Heart left ventricle (tissue), 16 donors: ENCODE results near the gene ANGPTL2. TPM values are rescaled to one million over a fixed set of nuclear protein-coding genes. Genes with fewer than 3 reads are reported as not detected.
A peak's percentile ranks its signal among the peaks of the same experiment; 100 is the strongest.

Experiments
- ATAC-seq, 4 donors: fragments of 200-7000 bp; cut with Tn5 transposase; one replicate each; pipeline ENCODE4 v1.9.1; 2020 to 2022; ENCODE audit warnings: moderate library complexity in 4 of 4, mild to moderate bottlenecking in 3 of 4, moderate number of reproducible peaks in 1 of 4
- DNase-seq, 5 donors: peaks; one replicate each; pipeline ENCODE4 v3.0.0-alpha.2; 2020
- H3K27ac ChIP-seq, 12 donors: fragments of 200-600 bp; sonication (generic) in 4 of 12; one replicate each; pipeline versions ENCODE4 v1.5.0 to v1.8.0; 2016 to 2022; ENCODE audit warnings: mild to moderate bottlenecking in 2 of 12
- H3K27me3 ChIP-seq, 9 donors: fragments of 200-600 bp; sonication (generic) in 2 of 9; one replicate each; pipeline versions ENCODE4 v1.5.1 to v1.8.0; 2016 to 2022; ENCODE audit warnings: mild to moderate bottlenecking in 3 of 9
- H3K36me3 ChIP-seq, 9 donors: fragments of 200-600 bp; sonication (generic) in 2 of 9; one replicate each; pipeline versions ENCODE4 v1.5.0 to v1.8.0; 2018 to 2022; ENCODE audit warnings: mild to moderate bottlenecking in 2 of 9
- H3K4me1 ChIP-seq, 12 donors: fragments of 200-600 bp; sonication (generic) in 4 of 12; one replicate each; pipeline versions ENCODE4 v1.5.0 to v1.8.0; 2016 to 2022; ENCODE audit warnings: mild to moderate bottlenecking in 3 of 12
- H3K4me3 ChIP-seq, 12 donors: fragments of 200-600 bp; sonication (generic) in 4 of 12; one replicate each; pipeline versions ENCODE4 v1.5.0 to v1.8.0; 2017 to 2022; ENCODE audit warnings: mild to moderate bottlenecking in 9 of 12, moderate library complexity in 4 of 12
- H3K9me3 ChIP-seq, 12 donors: fragments of 200-600 bp; sonication (generic) in 4 of 12; one replicate each; pipeline versions ENCODE4 v1.5.0 to v1.8.0; 2016 to 2022; ENCODE audit warnings: mild to moderate bottlenecking in 1 of 12
- POLR2A ChIP-seq, 2 donors: fragments of 450-650 bp; IDR thresholded peaks; one replicate each; pipeline ENCODE4 v1.6.1; 2017; ENCODE audit warnings: antibody characterized with exemption in 2 of 2, mild to moderate bottlenecking in 2 of 2, moderate library complexity in 2 of 2
- WGBS, 4 donors: extraction: QIAGEN DNeasy Blood & Tissue Kit in 2 of 4; methylation state at CpG; one replicate each; pipeline versions ENCODE4 v1.1.5 to v1.1.7; 2013 to 2018; 5-methylcytosine and 5-hydroxymethylcytosine counted together
- intact Hi-C, 10 donors: fragments of 100-400 bp; cut with DNase I; formaldehyde crosslinking; loops; one replicate each; pipeline versions ENCODE4 v1.11.1 to v1.14.2; 2022
- polyA plus RNA-seq, 2 donors: library from polyadenylated mRNA; stranded (reverse); fragments of 200-250 nt; gene quantifications; one replicate each; pipeline ENCODE4 v1.2.3, GENCODE V29; 2013
- total RNA-seq, 9 donors: library from RNA; depleted of rRNA in 2 of 9; stranded (reverse); fragments of >200 nt in 2 of 9; fragmentation: NEBNext Ultra II Directional in 3 of 9; extraction: Animal tissue kit (Norgen Biotek cat#: 25700) in 3 of 9; gene quantifications; one replicate each; pipeline versions ENCODE4 v1.1.0 to v1.2.4, GENCODE V29; 2016 to 2023
- TF ChIP-seq, protein P1 (sequence below), 12 donors: fragments of 200-600 bp; sonication (generic) in 4 of 12; IDR thresholded peaks; one replicate each; pipeline versions ENCODE4 v1.5.0 to v1.8.0; 2018 to 2022; ENCODE audit warnings: antibody characterized with exemption in 12 of 12, mild to moderate bottlenecking in 5 of 12
- donor health status: ischemic (EF 13 %, LVEDD 7.1; RV severe dilation, severe dysfunction).
- donor health status: healthy with polysubstance abuse.
- donor health status: DM: no; HTN: yes; CAD: no.
- donor health status: DM: no; HTN: no; CAD: no.
- donor health status: ischemic (EF 25% LVEDD 6.9; RV normal size, moderate dysfunction).
- donor health status: ischemic (EF 25% LVEDD 5.7; RV mildly dilated, moderate dysfunction).
- donor health status: healthy.
- donor health status: DM: yes; HTN: yes; CAD: no.
- donor health status: ischemic (EF 35%, LVEDD 5.7; RV mildly dilated, moderate dysfunction).
- donor health status: nonischemic (EF 11% LVEDD 7.7; RV severe dilation, severe dysfunction).
- donor health status: DM: yes; HTN: yes; CAD: no.
- donor health status: PGD.
- donor health status: ischemic (EF 29% LVEDD 5.4; RV normal size, mild dysfunction).
- donor health status: nonischemic (EF 23%, LVEDD 6.1; RV moderate dilation, normal function).

Gene ANGPTL2
- total and polyA plus RNA-seq, 11 donors = 17.0 to 92.5 (median 45.8) TPM

DNA sequence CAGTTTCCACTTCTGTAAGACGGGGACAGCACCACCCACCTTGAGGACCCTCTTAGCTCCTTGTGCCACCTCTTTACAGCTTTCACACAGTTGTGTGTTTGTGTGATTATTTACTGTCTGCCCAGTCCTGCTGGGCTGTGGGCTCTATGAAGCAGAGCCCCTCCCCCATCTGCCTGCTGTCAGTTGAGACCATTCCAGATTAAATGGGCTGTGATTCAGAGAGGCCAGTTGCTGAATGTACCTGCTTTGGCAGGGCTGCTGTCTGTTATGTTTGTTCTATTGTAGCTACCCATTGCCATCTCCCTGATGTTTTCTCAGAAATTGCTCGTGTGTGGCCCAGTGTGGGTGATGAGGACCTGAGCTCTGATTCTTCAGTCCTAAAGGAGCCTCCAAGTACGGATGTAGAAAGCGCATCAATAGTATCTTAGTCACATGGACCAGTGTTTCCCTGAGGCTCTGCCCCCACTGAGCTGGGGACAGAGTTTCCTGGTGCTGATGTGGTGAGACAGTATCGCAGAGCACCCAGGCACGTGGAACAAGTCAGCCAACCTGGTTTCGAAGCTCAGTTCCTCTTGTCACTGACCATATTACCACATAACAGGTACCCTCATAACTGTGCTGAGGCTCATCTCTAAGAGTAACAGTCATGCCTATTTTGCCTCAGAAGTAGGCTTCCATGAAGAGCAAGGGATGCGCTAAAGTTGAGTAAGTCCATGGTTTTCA, 3.7 kb downstream of the ANGPTL2 start:
- WGBS, 4 donors = 85 to 88% (median 86%) methylated on average over 8 of the region's 8 CpGs
- no peaks in the 10 kb centered on the region for H3K9me3 ChIP-seq
- TF ChIP-seq POLR2A (IDR thresholded peaks at IDR 0.05) = no peak
- TF ChIP-seq, protein P1, sequence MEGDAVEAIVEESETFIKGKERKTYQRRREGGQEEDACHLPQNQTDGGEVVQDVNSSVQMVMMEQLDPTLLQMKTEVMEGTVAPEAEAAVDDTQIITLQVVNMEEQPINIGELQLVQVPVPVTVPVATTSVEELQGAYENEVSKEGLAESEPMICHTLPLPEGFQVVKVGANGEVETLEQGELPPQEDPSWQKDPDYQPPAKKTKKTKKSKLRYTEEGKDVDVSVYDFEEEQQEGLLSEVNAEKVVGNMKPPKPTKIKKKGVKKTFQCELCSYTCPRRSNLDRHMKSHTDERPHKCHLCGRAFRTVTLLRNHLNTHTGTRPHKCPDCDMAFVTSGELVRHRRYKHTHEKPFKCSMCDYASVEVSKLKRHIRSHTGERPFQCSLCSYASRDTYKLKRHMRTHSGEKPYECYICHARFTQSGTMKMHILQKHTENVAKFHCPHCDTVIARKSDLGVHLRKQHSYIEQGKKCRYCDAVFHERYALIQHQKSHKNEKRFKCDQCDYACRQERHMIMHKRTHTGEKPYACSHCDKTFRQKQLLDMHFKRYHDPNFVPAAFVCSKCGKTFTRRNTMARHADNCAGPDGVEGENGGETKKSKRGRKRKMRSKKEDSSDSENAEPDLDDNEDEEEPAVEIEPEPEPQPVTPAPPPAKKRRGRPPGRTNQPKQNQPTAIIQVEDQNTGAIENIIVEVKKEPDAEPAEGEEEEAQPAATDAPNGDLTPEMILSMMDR (IDR thresholded peaks at IDR 0.05) = no peak
- peaks cover 10 to 92% (median 64%) of the 10 kb centered on the region in 12 donors for H3K4me1 ChIP-seq
- no peak for ATAC-seq
- H3K27me3 ChIP-seq = peaks cover 0 to 12% (median 0%) of the 10 kb centered on the region in 9 donors
- DNase-seq = peak in 1 of 5 donors; percentile 20
- H3K4me3 ChIP-seq = no peak overlapping the region
- peaks cover 0 to 14% (median 0%) of the 10 kb centered on the region in 9 donors for H3K36me3 ChIP-seq
- intact Hi-C loops = no loop called here
- peak overlapping the region in 1 of 12 donors; percentile 13 for H3K27ac ChIP-seq

DNA sequence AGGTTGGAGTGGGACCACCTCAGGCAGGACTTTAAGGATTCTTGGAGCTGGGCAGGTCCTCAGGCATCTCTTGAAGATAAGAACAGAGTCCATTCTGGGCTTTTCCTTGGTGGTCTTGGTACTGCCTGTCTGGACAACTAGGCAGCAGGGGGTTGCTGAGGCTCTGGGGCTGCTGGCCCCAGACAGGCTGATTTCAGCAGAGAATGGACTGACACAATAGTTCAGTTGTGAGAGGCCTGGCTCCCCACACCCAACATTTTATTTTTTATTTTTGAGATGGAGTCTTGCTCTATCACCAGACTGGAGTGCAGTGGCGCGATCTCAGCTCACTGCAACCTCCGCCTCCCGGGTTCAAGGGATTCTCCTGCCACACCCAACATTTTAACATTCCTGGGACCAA, 4.6 kb downstream of the ANGPTL2 start:
- peaks cover 6 to 92% (median 59%) of the 10 kb centered on the region in 12 donors for H3K4me1 ChIP-seq
- WGBS, 4 donors = 88 to 95% (median 93%) methylated on average over 4 of the region's 4 CpGs
- peak in 1 of 5 donors; percentile 7 for DNase-seq
- ATAC-seq = no peak
- intact Hi-C loops = no loop called here
- no peak for TF ChIP-seq POLR2A (IDR thresholded peaks at IDR 0.05)
- H3K27ac ChIP-seq = peak overlapping the region in 3 of 12 donors; percentile 5 to 31 (median 22)
- peaks cover 0 to 14% (median 0%) of the 10 kb centered on the region in 9 donors for H3K36me3 ChIP-seq
- H3K4me3 ChIP-seq = no peak overlapping the region
- H3K27me3 ChIP-seq = peaks cover 0 to 4% (median 0%) of the 10 kb centered on the region in 9 donors
- no peaks in the 10 kb centered on the region for H3K9me3 ChIP-seq

DNA sequence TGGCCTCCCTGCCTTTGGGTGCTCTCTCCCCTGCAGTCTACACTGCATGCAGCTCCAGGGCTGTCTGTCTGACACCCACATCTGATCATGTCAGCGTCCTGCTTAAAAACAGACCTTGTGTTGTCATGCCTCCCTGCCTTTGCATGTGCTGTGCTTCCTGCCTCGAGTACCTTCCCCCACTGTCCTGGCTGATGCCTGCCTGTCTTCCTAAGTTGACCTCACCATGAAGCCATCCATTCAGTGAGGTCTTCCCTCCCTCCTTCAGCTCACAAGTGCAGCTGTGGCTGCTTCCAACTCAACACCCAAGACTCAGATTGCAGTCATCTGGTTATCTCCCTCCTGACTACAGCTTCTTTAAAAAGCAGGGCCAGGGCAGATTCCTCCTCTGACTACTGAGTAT, 5.5 kb downstream of the ANGPTL2 start:
- WGBS, 4 donors = 42 to 67% (median 55%) methylated on average over 2 of the region's 2 CpGs
- H3K4me1 ChIP-seq = peaks cover 9 to 94% (median 63%) of the 10 kb centered on the region in 12 donors
- H3K9me3 ChIP-seq = no peaks in the 10 kb centered on the region
- peaks cover 0 to 4% (median 0%) of the 10 kb centered on the region in 9 donors for H3K27me3 ChIP-seq
- no peak overlapping the region for H3K4me3 ChIP-seq
- ATAC-seq (no peak), DNase-seq (peak in 1 of 5 donors; percentile 30)
- peak overlapping the region in 6 of 12 donors; percentile 21 to 33 (median 32) for H3K27ac ChIP-seq
- TF ChIP-seq, protein P1 (IDR thresholded peaks at IDR 0.05) = no peak
- TF ChIP-seq POLR2A (IDR thresholded peaks at IDR 0.05) = no peak
- H3K36me3 ChIP-seq = peaks cover 0 to 14% (median 0%) of the 10 kb centered on the region in 9 donors
- intact Hi-C loops = no loop called here

DNA sequence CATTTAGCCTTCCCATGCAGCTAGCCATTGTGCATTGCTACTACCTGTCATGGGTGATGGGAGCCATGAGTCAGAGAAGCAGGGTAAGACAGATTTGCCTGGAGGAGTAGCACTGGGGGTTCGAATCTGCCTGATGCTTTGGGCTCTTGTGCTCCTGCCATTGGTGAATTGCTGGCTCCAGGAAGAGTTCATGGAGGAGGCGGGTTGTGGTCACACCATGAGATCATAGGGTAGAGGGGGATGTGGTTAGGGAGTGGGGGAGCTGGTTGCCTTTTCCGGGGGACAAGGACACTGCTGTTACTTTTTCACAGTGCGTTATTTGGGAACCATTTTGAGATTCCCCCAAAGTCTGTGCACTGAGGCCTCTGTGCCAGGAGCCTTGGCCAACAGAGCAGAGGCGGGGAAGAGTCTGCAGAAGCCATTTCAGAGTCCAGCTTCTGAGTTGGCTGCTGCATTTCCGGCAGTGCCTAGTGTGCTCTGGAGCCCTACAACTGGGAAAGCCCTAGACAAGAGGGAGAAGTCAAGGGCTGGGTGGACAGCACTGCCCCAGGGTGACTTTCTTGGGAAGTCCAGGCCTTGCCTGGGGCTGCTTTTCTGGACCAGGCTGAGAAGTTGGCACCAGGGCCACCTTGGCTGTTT, 6.2 kb downstream of the ANGPTL2 start:
- DNase-seq (peak in 1 of 5 donors; percentile 38), ATAC-seq (peak in 1 of 4 donors; percentile 3)
- no peak for TF ChIP-seq POLR2A (IDR thresholded peaks at IDR 0.05)
- TF ChIP-seq, protein P1 (IDR thresholded peaks at IDR 0.05) = no peak
- WGBS, 4 donors = 81 to 96% (median 84%) methylated on average over 6 of the region's 6 CpGs
- Histone ChIP-seq H3K27me3 (peaks cover 0 to 4% (median 0%) of the 10 kb centered on the region in 9 donors), H3K9me3 (no peaks in the 10 kb centered on the region), H3K36me3 (peaks cover 0 to 14% (median 0%) of the 10 kb centered on the region in 9 donors), H3K4me3 (no peak overlapping the region), H3K4me1 (peaks cover 12 to 95% (median 63%) of the 10 kb centered on the region in 12 donors), H3K27ac (peak overlapping the region in 8 of 12 donors; percentile 11 to 75 (median 32))
- intact Hi-C loops = no loop called here
